Measurements from ENCODE around the gene HK1.

GRCh38 chr10:69268761-69269416, 9.4 kb upstream of the HK1 start:
- no peak for TF ChIP-seq CTCF (IDR thresholded peaks at IDR 0.05; ENCODE audit: low read depth, low read length, missing input control)
- no peak for TF ChIP-seq FOXA1 (IDR thresholded peaks at IDR 0.05)
- no peak for TF ChIP-seq RAD21 (IDR thresholded peaks at IDR 0.05)
- no peak for TF ChIP-seq JUND (IDR thresholded peaks at IDR 0.05)
- no peak for TF ChIP-seq TAF1 (conservative IDR thresholded peaks at IDR 0.05)
- TF ChIP-seq REST (IDR thresholded peaks at IDR 0.05) = no peak
- no peak for TF ChIP-seq RXRA (IDR thresholded peaks at IDR 0.05)
- no peak for TF ChIP-seq MAX (IDR thresholded peaks at IDR 0.05)
- TF ChIP-seq HNF4G (IDR thresholded peaks at IDR 0.05) = no peak
- TF ChIP-seq ATF3 (IDR thresholded peaks at IDR 0.05) = no peak
- no peak for TF ChIP-seq SP1 (IDR thresholded peaks at IDR 0.05)
- no peak for TF ChIP-seq GABPA (IDR thresholded peaks at IDR 0.05 in 1 of 2, conservative IDR thresholded peaks at IDR 0.05 in 1 of 2)
- TF ChIP-seq YY1 (IDR thresholded peaks at IDR 0.05) = no peak

Data from liver (tissue), 3 donors.